Mucosa of stomach (tissue), 1 donor: ENCODE data around the gene CD19.
"Not testable (repeated sequence)": the region's sequence is repeated elsewhere in the genome, so short reads cannot be mapped to it uniquely, and the experiment has no call there.

ENCODE experiments used
- H3K27me3 ChIP-seq: one replicate; pipeline ENCODE4 v1.7.0; 2013; ENCODE audit warnings: mild to moderate bottlenecking, low read length; ENCODE audit not compliant: control insufficient read depth, insufficient read depth
- H3K36me3 ChIP-seq: one replicate; pipeline ENCODE4 v1.7.0; 2013; ENCODE audit warnings: low read length; ENCODE audit not compliant: control insufficient read depth, insufficient read depth
- H3K4me1 ChIP-seq: one replicate; pipeline ENCODE4 v1.7.0; 2013; ENCODE audit warnings: mild to moderate bottlenecking, low read length; ENCODE audit not compliant: control insufficient read depth, insufficient read depth
- H3K4me3 ChIP-seq: one replicate; pipeline ENCODE4 v1.7.0; 2013; ENCODE audit warnings: low read length
- H3K9ac ChIP-seq: one replicate; pipeline ENCODE4 v1.7.0; 2013; ENCODE audit warnings: mild to moderate bottlenecking, low read length, moderate library complexity
- H3K9me3 ChIP-seq: one replicate; pipeline ENCODE4 v1.7.0; 2013; ENCODE audit warnings: mild to moderate bottlenecking, low read length, moderate library complexity; ENCODE audit not compliant: control insufficient read depth
- donor health status: Pancreatic carcinoma.

The CD19 gene

DNA sequence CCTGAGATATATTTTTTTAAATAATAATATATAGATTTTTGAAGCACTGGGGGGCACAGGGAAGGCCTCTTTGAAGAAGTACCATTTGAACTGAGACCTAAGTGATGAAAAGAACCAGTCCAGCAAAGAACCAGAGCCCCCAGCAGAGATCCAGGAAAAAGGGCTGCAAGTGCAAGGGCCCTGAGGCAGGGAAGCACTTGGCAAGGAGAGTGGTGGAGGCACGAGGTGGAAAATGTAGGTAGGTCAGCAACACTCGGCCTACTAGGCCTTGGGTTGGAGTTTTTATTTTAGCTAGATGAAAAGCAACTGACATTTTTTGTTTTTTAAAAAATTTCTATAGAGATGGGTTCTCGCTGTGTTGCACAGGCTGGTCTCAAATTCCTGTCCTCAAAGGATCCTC lies 1.6 kb upstream of the CD19 start:
- no peaks in the 10 kb centered on the region for H3K4me1 ChIP-seq
- no peaks in the 10 kb centered on the region for H3K9me3 ChIP-seq
- H3K36me3 ChIP-seq: no peaks in the 10 kb centered on the region
- H3K9ac ChIP-seq: no peak overlapping the region
- H3K27me3 ChIP-seq: no peaks in the 10 kb centered on the region
- H3K4me3 ChIP-seq: no peak overlapping the region

DNA sequence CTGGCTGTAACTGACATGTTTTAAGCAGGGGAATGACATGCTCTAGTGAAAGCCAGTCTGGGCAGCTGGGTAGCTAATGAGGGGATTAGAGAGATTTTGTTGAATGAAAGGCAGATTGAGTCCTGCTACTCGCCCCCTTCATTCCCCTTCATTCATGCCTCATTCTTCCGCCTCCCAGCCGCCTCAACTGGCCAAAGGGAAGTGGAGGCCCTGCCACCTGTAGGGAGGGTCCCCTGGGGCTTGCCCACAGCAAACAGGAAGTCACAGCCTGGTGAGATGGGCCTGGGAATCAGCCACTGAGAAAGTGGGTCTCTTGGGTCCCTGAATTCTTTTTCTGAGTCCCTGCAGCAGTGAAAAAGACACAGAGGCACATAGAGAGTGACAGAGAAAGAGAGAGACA lies 1.1 kb upstream of the CD19 start:
- H3K4me3 ChIP-seq: no peak overlapping the region
- H3K4me1 ChIP-seq: no peaks in the 10 kb centered on the region
- H3K9me3 ChIP-seq: no peaks in the 10 kb centered on the region
- H3K9ac ChIP-seq: no peak overlapping the region
- no peaks in the 10 kb centered on the region for H3K36me3 ChIP-seq
- H3K27me3 ChIP-seq: no peaks in the 10 kb centered on the region

DNA sequence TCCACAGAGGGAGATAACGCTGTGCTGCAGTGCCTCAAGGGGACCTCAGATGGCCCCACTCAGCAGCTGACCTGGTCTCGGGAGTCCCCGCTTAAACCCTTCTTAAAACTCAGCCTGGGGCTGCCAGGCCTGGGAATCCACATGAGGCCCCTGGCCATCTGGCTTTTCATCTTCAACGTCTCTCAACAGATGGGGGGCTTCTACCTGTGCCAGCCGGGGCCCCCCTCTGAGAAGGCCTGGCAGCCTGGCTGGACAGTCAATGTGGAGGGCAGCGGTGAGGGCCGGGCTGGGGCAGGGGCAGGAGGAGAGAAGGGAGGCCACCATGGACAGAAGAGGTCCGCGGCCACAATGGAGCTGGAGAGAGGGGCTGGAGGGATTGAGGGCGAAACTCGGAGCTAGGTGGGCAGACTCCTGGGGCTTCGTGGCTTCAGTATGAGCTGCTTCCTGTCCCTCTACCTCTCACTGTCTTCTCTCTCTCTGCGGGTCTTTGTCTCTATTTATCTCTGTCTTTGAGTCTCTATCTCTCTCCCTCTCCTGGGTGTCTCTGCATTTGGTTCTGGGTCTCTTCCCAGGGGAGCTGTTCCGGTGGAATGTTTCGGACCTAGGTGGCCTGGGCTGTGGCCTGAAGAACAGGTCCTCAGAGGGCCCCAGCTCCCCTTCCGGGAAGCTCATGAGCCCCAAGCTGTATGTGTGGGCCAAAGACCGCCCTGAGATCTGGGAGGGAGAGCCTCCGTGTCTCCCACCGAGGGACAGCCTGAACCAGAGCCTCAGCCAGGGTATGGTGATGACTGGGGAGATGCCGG lies 769 bp downstream of the CD19 start:
- H3K9ac ChIP-seq: no peak overlapping the region
- peaks cover 12% of the 10 kb centered on the region for H3K4me1 ChIP-seq
- no peaks in the 10 kb centered on the region for H3K36me3 ChIP-seq
- no peaks in the 10 kb centered on the region for H3K9me3 ChIP-seq
- no peak overlapping the region for H3K4me3 ChIP-seq
- no peaks in the 10 kb centered on the region for H3K27me3 ChIP-seq

DNA sequence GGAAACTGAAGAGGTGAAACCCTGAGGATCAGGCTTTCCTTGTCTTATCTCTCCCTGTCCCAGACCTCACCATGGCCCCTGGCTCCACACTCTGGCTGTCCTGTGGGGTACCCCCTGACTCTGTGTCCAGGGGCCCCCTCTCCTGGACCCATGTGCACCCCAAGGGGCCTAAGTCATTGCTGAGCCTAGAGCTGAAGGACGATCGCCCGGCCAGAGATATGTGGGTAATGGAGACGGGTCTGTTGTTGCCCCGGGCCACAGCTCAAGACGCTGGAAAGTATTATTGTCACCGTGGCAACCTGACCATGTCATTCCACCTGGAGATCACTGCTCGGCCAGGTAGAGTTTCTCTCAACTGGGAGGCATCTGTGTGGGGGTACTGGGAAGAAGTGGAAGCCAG lies 1.4 kb downstream of the CD19 start:
- no peaks in the 10 kb centered on the region for H3K27me3 ChIP-seq
- H3K36me3 ChIP-seq: no peaks in the 10 kb centered on the region
- H3K9me3 ChIP-seq: no peaks in the 10 kb centered on the region
- H3K9ac ChIP-seq: no peak overlapping the region
- H3K4me1 ChIP-seq: peaks cover 12% of the 10 kb centered on the region
- no peak overlapping the region for H3K4me3 ChIP-seq

DNA sequence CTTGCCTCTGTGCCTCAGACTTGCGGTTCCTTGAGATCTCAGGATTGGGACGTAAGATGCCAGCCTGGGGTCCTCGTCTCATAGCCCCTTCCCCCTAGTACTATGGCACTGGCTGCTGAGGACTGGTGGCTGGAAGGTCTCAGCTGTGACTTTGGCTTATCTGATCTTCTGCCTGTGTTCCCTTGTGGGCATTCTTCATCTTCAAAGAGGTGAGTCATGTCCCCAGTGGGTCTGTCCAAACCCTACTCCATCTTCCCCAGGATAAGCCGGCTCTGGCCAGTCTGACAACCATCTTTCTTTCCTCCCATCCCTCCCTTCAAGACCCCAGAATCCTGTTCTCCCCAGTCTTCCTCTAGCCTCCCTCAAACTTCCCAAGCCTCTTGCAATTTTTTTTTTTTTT lies 3.6 kb downstream of the CD19 start:
- no peaks in the 10 kb centered on the region for H3K9me3 ChIP-seq
- H3K36me3 ChIP-seq: no peaks in the 10 kb centered on the region
- H3K4me3 ChIP-seq: no peak overlapping the region
- no peaks in the 10 kb centered on the region for H3K27me3 ChIP-seq
- H3K4me1 ChIP-seq: peaks cover 12% of the 10 kb centered on the region
- no peak overlapping the region for H3K9ac ChIP-seq

DNA sequence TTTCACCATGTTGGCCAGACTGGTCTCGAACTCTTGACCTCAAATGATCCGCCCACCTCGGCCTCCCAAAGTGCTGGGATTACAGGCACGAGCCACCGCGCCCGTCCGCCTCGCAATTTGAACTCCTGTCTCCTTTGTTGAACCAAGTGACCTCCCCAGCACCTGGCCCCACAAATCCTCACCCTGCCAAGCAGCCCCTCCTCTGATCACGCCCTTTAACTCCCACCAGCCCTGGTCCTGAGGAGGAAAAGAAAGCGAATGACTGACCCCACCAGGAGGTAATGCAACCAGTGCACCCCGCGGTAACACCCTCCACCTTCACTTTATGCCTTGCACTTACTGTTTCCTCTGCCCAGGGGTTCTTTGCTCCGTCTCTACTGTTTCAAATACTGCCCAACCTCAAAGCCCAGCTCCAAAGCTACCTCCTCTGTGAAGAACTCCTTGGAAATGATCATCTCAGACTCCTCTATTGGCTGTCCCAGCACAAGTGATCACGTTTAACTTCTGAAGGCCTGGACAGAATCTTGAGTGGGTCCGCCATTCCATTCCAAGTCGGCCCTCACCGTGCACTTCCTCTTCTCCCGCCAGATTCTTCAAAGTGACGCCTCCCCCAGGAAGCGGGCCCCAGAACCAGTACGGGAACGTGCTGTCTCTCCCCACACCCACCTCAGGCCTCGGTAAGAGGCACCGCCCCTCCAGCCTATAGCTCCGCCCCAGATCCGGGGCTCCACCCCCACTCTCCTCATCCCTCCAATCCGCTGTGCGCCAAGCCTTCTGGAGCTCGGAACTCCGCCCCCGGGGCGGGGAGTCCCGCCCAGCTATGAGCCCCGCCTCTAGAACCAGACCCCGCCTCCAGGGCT lies 4.4 kb downstream of the CD19 start:
- Histone ChIP-seq H3K9me3 (no peaks in the 10 kb centered on the region), H3K9ac (no peak overlapping the region), H3K4me3 (peak overlapping the region; percentile 16), H3K27me3 (no peaks in the 10 kb centered on the region), H3K36me3 (no peaks in the 10 kb centered on the region), H3K4me1 (peaks cover 12% of the 10 kb centered on the region)

DNA sequence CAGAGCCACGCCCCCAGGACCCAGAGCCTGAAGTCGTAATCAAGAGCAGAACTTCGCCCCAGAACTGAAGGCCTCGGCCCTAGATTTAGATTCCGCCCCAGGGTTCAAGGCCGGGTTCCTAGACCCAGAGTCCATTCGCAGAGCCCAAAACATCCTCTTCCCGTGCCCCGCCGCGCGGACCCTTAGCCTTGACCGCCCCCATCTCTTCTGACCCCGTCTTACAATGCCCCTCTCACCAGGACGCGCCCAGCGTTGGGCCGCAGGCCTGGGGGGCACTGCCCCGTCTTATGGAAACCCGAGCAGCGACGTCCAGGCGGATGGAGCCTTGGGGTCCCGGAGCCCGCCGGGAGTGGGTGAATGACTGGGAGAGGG lies 5.0 kb downstream of the CD19 start:
- peak overlapping the region; percentile 16 for H3K4me3 ChIP-seq
- no peaks in the 10 kb centered on the region for H3K9me3 ChIP-seq

DNA sequence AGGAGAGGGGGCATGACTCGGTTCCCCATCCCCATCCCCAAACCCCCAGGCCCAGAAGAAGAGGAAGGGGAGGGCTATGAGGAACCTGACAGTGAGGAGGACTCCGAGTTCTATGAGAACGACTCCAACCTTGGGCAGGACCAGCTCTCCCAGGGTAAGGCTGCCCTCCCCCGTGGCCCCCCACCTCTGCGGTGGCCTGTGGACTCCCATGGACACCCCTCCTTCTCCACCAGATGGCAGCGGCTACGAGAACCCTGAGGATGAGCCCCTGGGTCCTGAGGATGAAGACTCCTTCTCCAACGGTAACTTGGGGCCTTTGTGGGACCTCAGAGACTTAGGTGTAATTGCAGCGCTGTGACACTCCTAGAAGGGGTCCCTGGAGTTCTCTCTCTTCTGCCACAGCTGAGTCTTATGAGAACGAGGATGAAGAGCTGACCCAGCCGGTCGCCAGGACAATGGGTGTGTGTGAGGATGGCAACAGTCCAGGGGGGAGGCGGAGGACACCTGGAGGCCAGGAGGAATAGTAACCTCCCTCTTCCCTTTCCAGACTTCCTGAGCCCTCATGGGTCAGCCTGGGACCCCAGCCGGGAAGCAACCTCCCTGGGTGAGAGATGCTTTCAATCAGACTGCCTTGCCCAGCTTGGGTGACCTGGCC lies 5.6 kb downstream of the CD19 start:
- Histone ChIP-seq H3K36me3 (no peaks in the 10 kb centered on the region), H3K27me3 (no peaks in the 10 kb centered on the region), H3K4me3 (no peak overlapping the region), H3K9me3 (no peaks in the 10 kb centered on the region), H3K9ac (no peak overlapping the region), H3K4me1 (peaks cover 12% of the 10 kb centered on the region)

More for the DNA sequence above, 5.0 kb downstream of the CD19 start:
- H3K4me1 ChIP-seq: peaks cover 12% of the 10 kb centered on the region
- H3K27me3 ChIP-seq: no peaks in the 10 kb centered on the region
- H3K9ac ChIP-seq: no peak overlapping the region
- no peaks in the 10 kb centered on the region for H3K36me3 ChIP-seq

DNA sequence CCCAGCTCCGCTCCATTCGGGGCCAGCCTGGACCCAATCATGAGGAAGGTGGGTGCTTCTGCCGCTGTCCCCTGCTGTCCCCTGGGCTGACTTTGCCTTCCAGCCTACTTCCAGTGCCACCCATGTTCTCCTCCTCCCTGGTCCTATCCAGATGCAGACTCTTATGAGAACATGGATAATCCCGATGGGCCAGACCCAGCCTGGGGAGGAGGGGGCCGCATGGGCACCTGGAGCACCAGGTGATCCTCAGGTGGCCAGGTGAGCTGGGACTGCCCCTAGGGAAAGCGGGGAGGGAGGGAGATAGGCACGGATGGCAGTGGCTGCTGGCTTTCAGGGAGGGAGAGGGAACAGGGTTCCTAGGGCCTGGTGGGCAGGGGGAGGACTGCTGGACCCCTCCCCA lies 7.0 kb downstream of the CD19 start:
- Histone ChIP-seq H3K4me1 (peaks cover 12% of the 10 kb centered on the region), H3K4me3 (no peak overlapping the region), H3K9me3 (no peaks in the 10 kb centered on the region), H3K9ac (no peak overlapping the region), H3K36me3 (no peaks in the 10 kb centered on the region), H3K27me3 (peaks cover under 1% of the 10 kb centered on the region)

DNA sequence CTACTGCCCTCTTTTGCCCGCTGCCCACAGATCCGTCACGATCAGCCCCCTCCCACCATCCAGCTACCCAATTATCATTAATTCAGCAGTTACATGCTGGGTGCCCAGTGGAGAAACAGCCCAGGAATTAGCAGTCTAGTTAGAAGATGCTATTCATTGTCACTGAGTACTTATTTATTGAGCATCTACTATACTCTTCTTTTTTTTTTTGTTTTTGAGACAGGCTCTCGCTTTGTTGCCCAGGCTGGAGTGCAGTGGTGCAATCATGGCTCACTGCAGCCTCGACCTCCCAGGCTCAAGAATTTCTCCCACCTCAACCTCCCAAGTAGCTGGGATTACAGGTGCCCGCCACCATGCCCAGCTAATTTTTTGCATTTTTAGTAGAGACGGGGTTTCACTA lies 8.1 kb downstream of the CD19 start:
- not testable (repeated sequence) for H3K9me3 ChIP-seq, H3K9ac ChIP-seq, H3K27me3 ChIP-seq, H3K36me3 ChIP-seq, H3K4me3 ChIP-seq
- H3K4me1 ChIP-seq: peaks cover 12% of the 10 kb centered on the region

DNA sequence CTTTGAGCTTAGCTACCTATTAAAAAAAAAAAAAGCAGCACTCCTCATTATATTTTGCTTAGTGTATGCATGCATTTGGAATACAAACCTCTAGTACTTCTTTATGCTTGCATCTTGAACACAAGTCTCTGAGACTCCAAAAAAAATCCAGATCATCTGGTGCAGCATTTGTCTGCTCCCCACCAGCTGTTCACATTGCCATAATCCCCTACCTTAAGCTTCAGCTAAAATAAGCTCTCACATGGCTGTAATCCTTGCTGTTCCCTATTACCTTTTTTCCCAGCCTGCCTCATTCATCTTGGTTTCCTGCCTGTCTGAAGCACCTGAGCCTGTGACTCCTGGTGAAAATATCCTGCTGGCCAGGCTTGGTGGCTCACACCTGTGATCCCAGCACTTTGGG lies 11.5 kb downstream of the CD19 start:
- H3K27me3 ChIP-seq: peaks cover 2% of the 10 kb centered on the region
- no peaks in the 10 kb centered on the region for H3K9me3 ChIP-seq
- H3K4me3 ChIP-seq: no peak overlapping the region
- no peak overlapping the region for H3K9ac ChIP-seq
- no peaks in the 10 kb centered on the region for H3K36me3 ChIP-seq
- peaks cover 13% of the 10 kb centered on the region for H3K4me1 ChIP-seq

DNA sequence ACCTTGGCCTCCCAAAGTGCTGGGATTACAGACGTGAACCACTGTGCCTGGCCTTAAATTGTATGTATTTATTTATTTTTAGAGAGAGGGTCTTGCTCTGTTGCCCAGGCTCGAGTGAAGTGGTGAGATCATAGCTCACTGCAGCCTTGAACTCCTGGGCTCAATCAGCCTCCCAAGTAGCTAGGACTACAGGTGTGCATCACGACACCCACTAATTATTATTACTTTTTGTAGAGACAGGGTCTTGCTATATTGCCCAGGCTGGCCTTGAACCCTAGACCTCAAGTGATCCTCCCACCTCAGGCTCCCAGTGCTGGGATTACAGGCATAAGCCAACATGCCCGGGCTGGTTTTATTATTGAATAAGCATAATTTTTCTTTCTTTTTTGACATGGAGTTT lies 14.9 kb downstream of the CD19 start:
- H3K9ac ChIP-seq: no peak overlapping the region
- H3K9me3 ChIP-seq: no peaks in the 10 kb centered on the region
- H3K36me3 ChIP-seq: no peaks in the 10 kb centered on the region
- H3K4me3 ChIP-seq: no peak overlapping the region
- peaks cover 20% of the 10 kb centered on the region for H3K4me1 ChIP-seq
- H3K27me3 ChIP-seq: peaks cover 2% of the 10 kb centered on the region
